HG03457 (cell line): Measurements from ENCODE around the gene PLCB1.

Experiments used
- ATAC-seq: cut with Tn5 transposase; IDR thresholded peaks from one replicate; pipeline ENCODE4 v1.9.1; 2021; ENCODE audit warnings: moderate number of reproducible peaks; ENCODE audit not compliant: unreplicated experiment

The PLCB1 gene

GRCh38 chr20:8208226-8208625, 76.2 kb downstream of the PLCB1 start:
- ATAC-seq, result no peak

- ATAC-seq, result peak; percentile 42
Observed at GRCh38 chr20:8209061-8209460, 77.0 kb downstream of the PLCB1 start.

GRCh38 chr20:8210749-8211148, 78.7 kb downstream of the PLCB1 start:
- ATAC-seq, result no peak

- ATAC-seq, result no peak
Observed at GRCh38 chr20:8212286-8212685, 80.2 kb downstream of the PLCB1 start.

- ATAC-seq, result no peak
Observed at GRCh38 chr20:8213270-8213669, 81.2 kb downstream of the PLCB1 start.

- ATAC-seq, result peak; percentile 93
Observed at GRCh38 chr20:8213831-8214587, 81.9 kb downstream of the PLCB1 start.

GRCh38 chr20:8215361-8215781, 83.3 kb downstream of the PLCB1 start:
- no peak for ATAC-seq

- no peak for ATAC-seq
Observed at GRCh38 chr20:8216375-8217200, 84.5 kb downstream of the PLCB1 start.

GRCh38 chr20:8218861-8219260, 86.8 kb downstream of the PLCB1 start:
- ATAC-seq, result no peak

- no peak for ATAC-seq
Observed at GRCh38 chr20:8219403-8219802, 87.3 kb downstream of the PLCB1 start.

- ATAC-seq, result no peak
Observed at GRCh38 chr20:8220716-8221115, 88.7 kb downstream of the PLCB1 start.

- peak; percentile 62 for ATAC-seq
Observed at GRCh38 chr20:8221887-8222419, 89.9 kb downstream of the PLCB1 start.

- no peak for ATAC-seq
Observed at GRCh38 chr20:8223091-8223870, 91.2 kb downstream of the PLCB1 start.

- ATAC-seq, result no peak
Observed at GRCh38 chr20:8225658-8226057, 93.6 kb downstream of the PLCB1 start.

- no peak for ATAC-seq
Observed at GRCh38 chr20:8226106-8226505, 94.0 kb downstream of the PLCB1 start.

- ATAC-seq, result no peak
Observed at GRCh38 chr20:8227293-8227692, 95.2 kb downstream of the PLCB1 start.

GRCh38 chr20:8228315-8228714, 96.2 kb downstream of the PLCB1 start:
- ATAC-seq, result no peak

GRCh38 chr20:8229090-8229489, 97.0 kb downstream of the PLCB1 start:
- ATAC-seq, result no peak

- no peak for ATAC-seq
Observed at GRCh38 chr20:8231038-8231437, 99.0 kb downstream of the PLCB1 start.

GRCh38 chr20:8232332-8232731, 100.3 kb downstream of the PLCB1 start:
- no peak for ATAC-seq

- ATAC-seq, result no peak
Observed at GRCh38 chr20:8234580-8234979, 102.5 kb downstream of the PLCB1 start.
